AG09309 (cell line): ENCODE data around the gene PRDM16.

ENCODE experiments used
- DNase-seq: peaks from one replicate; pipeline ENCODE4 v3.0.0-alpha.2; 2010; ENCODE audit warnings: low read depth
- H3K4me3 ChIP-seq: 2 replicates; pipeline ENCODE4 v1.5.1; 2011; ENCODE audit warnings: mild to moderate bottlenecking, low read depth, low read length, moderate library complexity; ENCODE audit not compliant: control insufficient read depth
- CTCF ChIP-seq: IDR thresholded peaks from 2 replicates; pipeline ENCODE4 v1.5.1; 2011; ENCODE audit warnings: mild to moderate bottlenecking, low read depth, low read length, inconsistent platforms; ENCODE audit not compliant: insufficient read depth, control insufficient read depth; ENCODE audit errors: missing control alignments

PRDM16 gene

GRCh38 chr1:3072391-3073185, 3.6 kb downstream of the PRDM16 start:
- H3K4me3 ChIP-seq: no peak overlapping the region
- no peak for TF ChIP-seq CTCF
- no peak for DNase-seq

GRCh38 chr1:3073186-3073488, 4.1 kb downstream of the PRDM16 start:
- TF ChIP-seq CTCF: no peak
- H3K4me3 ChIP-seq: no peak overlapping the region

GRCh38 chr1:3073489-3074296, 4.7 kb downstream of the PRDM16 start:
- H3K4me3 ChIP-seq: no peak overlapping the region
- no peak for TF ChIP-seq CTCF
- no peak for DNase-seq

More at GRCh38 chr1:3073186-3073488, 4.1 kb downstream of the PRDM16 start:
- no peak for DNase-seq

- no peak overlapping the region for H3K4me3 ChIP-seq
- TF ChIP-seq CTCF: no peak
- DNase-seq: no peak
These were observed 5.3 kb downstream of the PRDM16 start for GRCh38 chr1:3074297-3074741.

GRCh38 chr1:3074800-3075199, 5.8 kb downstream of the PRDM16 start:
- H3K4me3 ChIP-seq: no peak overlapping the region
- DNase-seq: no peak
- TF ChIP-seq CTCF: no peak

GRCh38 chr1:3075666-3076362, 6.8 kb downstream of the PRDM16 start:
- H3K4me3 ChIP-seq: no peak overlapping the region
- no peak for DNase-seq
- TF ChIP-seq CTCF: no peak
